HG03342 (cell line): ENCODE measurements around the gene NAA16.

Source experiments
- ATAC-seq: cut with Tn5 transposase; IDR thresholded peaks from one replicate; pipeline ENCODE4 v1.9.1; 2021; ENCODE audit warnings: mild to moderate bottlenecking, moderate library complexity; ENCODE audit not compliant: unreplicated experiment

The NAA16 gene

GRCh38 chr13:41302743-41303142 is 8.3 kb upstream of the NAA16 start:
- no peak for ATAC-seq

GRCh38 chr13:41304551-41304950 is 6.5 kb upstream of the NAA16 start:
- ATAC-seq = no peak

- ATAC-seq = no peak
These were observed 4.6 kb upstream of the NAA16 start for GRCh38 chr13:41306271-41307145.

- ATAC-seq = no peak
These were observed 3.0 kb upstream of the NAA16 start for GRCh38 chr13:41307884-41308640.

- peak; percentile 54 for ATAC-seq
These were observed 524 bp downstream of the NAA16 start for GRCh38 chr13:41311406-41312175.

GRCh38 chr13:41312176-41312500 is 1.1 kb downstream of the NAA16 start:
- ATAC-seq = no peak

- ATAC-seq = no peak
These were observed 2.0 kb downstream of the NAA16 start for GRCh38 chr13:41313117-41313516.

- no peak for ATAC-seq
These were observed 2.7 kb downstream of the NAA16 start for GRCh38 chr13:41313659-41314197.

- ATAC-seq = no peak
These were observed 4.5 kb downstream of the NAA16 start for GRCh38 chr13:41315443-41316047.

GRCh38 chr13:41317243-41317642 is 6.2 kb downstream of the NAA16 start:
- no peak for ATAC-seq

GRCh38 chr13:41325752-41326151 is 14.7 kb downstream of the NAA16 start:
- no peak for ATAC-seq

GRCh38 chr13:41326661-41327060 is 15.6 kb downstream of the NAA16 start:
- no peak for ATAC-seq

GRCh38 chr13:41327994-41328790 is 17.1 kb downstream of the NAA16 start:
- ATAC-seq = no peak

GRCh38 chr13:41332829-41333228 is 21.8 kb downstream of the NAA16 start:
- ATAC-seq = no peak

GRCh38 chr13:41334810-41335209 is 23.7 kb downstream of the NAA16 start:
- no peak for ATAC-seq

GRCh38 chr13:41344358-41344757 is 33.3 kb downstream of the NAA16 start:
- ATAC-seq = no peak

- no peak for ATAC-seq
These were observed 34.3 kb downstream of the NAA16 start for GRCh38 chr13:41345165-41345913.

- no peak for ATAC-seq
These were observed 35.0 kb downstream of the NAA16 start for GRCh38 chr13:41345914-41346589.
